Liver (tissue), 9 donors: ENCODE measurements around the gene PLAC1. TPM values are rescaled to one million over a fixed set of nuclear protein-coding genes. Genes with fewer than 3 reads are reported as not detected.

Experiments
- DNase-seq: peaks from one replicate; pipeline ENCODE4 v3.0.0-alpha.2; 2017; ENCODE audit warnings: low spot score
- H3K27ac ChIP-seq, 2 donors: one replicate each; pipeline ENCODE4 v1.7.0; 2013; ENCODE audit warnings: inconsistent platforms in 2 of 2, low read length in 2 of 2, control low read depth in 1 of 2, low read depth in 1 of 2, mild to moderate bottlenecking in 1 of 2
- H3K27me3 ChIP-seq, 4 donors: one replicate each; pipeline versions ENCODE4 v1.6.1 to v1.7.0; 2013; ENCODE audit warnings: low read length in 3 of 4, inconsistent platforms in 1 of 4, mild to moderate bottlenecking in 1 of 4, moderate library complexity in 1 of 4; ENCODE audit not compliant: control insufficient read depth in 4 of 4, insufficient read depth in 4 of 4
- H3K36me3 ChIP-seq, 4 donors: one replicate each; pipeline versions ENCODE4 v1.6.1 to v1.7.0; 2013; ENCODE audit warnings: low read length in 3 of 4, mild to moderate bottlenecking in 3 of 4, low read depth in 1 of 4, moderate library complexity in 1 of 4; ENCODE audit not compliant: control insufficient read depth in 4 of 4, insufficient read depth in 3 of 4
- H3K4me1 ChIP-seq, 4 donors: one replicate each; pipeline versions ENCODE4 v1.6.1 to v1.7.0; 2013; ENCODE audit warnings: low read length in 3 of 4, mild to moderate bottlenecking in 3 of 4, moderate library complexity in 1 of 4; ENCODE audit not compliant: control insufficient read depth in 4 of 4, insufficient read depth in 4 of 4
- H3K4me3 ChIP-seq, 3 donors: one replicate each; pipeline versions ENCODE4 v1.6.1 to v1.7.0; 2013; ENCODE audit warnings: low read length in 3 of 3, control low read depth in 1 of 3, low read depth in 1 of 3, mild to moderate bottlenecking in 1 of 3
- H3K9ac ChIP-seq, 2 donors: one replicate each; pipeline ENCODE4 v1.7.0; 2013; ENCODE audit warnings: low read length in 2 of 2, mild to moderate bottlenecking in 2 of 2, moderate library complexity in 2 of 2, control low read depth in 1 of 2, low read depth in 1 of 2
- H3K9me3 ChIP-seq, 4 donors: one replicate each; pipeline versions ENCODE4 v1.6.1 to v1.7.0; 2013; ENCODE audit warnings: low read length in 3 of 4; ENCODE audit not compliant: control insufficient read depth in 4 of 4
- ATF3 ChIP-seq: IDR thresholded peaks from 2 replicates; pipeline ENCODE4 v1.6.1; 2016; ENCODE audit warnings: antibody characterized with exemption
- CTCF ChIP-seq: fragments of 150-350 bp; IDR thresholded peaks from 2 replicates; pipeline ENCODE4 v1.5.1; 2017; ENCODE audit warnings: improper control_type of control experiment, low read depth, low read length; ENCODE audit not compliant: missing input control
- EGR1 ChIP-seq, 2 donors: IDR thresholded peaks; 2 replicates each; pipeline ENCODE4 v1.6.1; 2016 to 2018; ENCODE audit warnings: antibody characterized with exemption in 2 of 2, low read depth in 2 of 2
- FOXA1 ChIP-seq: IDR thresholded peaks from 2 replicates; pipeline ENCODE4 v1.6.1; 2016; ENCODE audit warnings: antibody characterized with exemption
- FOXA2 ChIP-seq: IDR thresholded peaks from 2 replicates; pipeline ENCODE4 v1.6.1; 2016; ENCODE audit warnings: antibody characterized with exemption
- GABPA ChIP-seq, 2 donors: IDR thresholded peaks in 1 of 2; conservative IDR thresholded peaks in 1 of 2; 2 replicates each; pipeline ENCODE4 v1.6.1; 2016; ENCODE audit warnings: antibody characterized with exemption in 2 of 2, mild to moderate bottlenecking in 1 of 2, moderate library complexity in 1 of 2
- HNF4A ChIP-seq, 2 donors: conservative IDR thresholded peaks; 2 replicates each; pipeline ENCODE4 v1.6.1; 2016; ENCODE audit warnings: antibody characterized with exemption in 2 of 2, mild to moderate bottlenecking in 2 of 2
- HNF4G ChIP-seq: IDR thresholded peaks from 2 replicates; pipeline ENCODE4 v1.6.1; 2016; ENCODE audit warnings: antibody characterized with exemption
- JUND ChIP-seq, 2 donors: IDR thresholded peaks; 2 replicates each; pipeline ENCODE4 v1.6.1; 2016; ENCODE audit warnings: antibody characterized with exemption in 2 of 2
- MAX ChIP-seq: IDR thresholded peaks from 2 replicates; pipeline ENCODE4 v1.6.1; 2016; ENCODE audit warnings: antibody characterized with exemption
- NR2F2 ChIP-seq: IDR thresholded peaks from 2 replicates; pipeline ENCODE4 v1.6.1; 2016; ENCODE audit warnings: antibody characterized with exemption
- RAD21 ChIP-seq, 2 donors: IDR thresholded peaks; 2 replicates each; pipeline ENCODE4 v1.6.1; 2016; ENCODE audit warnings: antibody characterized with exemption in 2 of 2, mild to moderate bottlenecking in 2 of 2
- RXRA ChIP-seq, 2 donors: IDR thresholded peaks; 2 replicates each; pipeline ENCODE4 v1.6.1; 2017 to 2018; ENCODE audit warnings: antibody characterized with exemption in 2 of 2, mild to moderate bottlenecking in 1 of 2
- SP1 ChIP-seq: IDR thresholded peaks from 2 replicates; pipeline ENCODE4 v1.6.1; 2018; ENCODE audit warnings: antibody characterized with exemption, mild to moderate bottlenecking
- TAF1 ChIP-seq: conservative IDR thresholded peaks from 2 replicates; pipeline ENCODE4 v1.6.1; 2016; ENCODE audit warnings: antibody characterized with exemption, mild to moderate bottlenecking
- YY1 ChIP-seq: IDR thresholded peaks from 2 replicates; pipeline ENCODE4 v1.6.1; 2016; ENCODE audit warnings: antibody characterized with exemption, mild to moderate bottlenecking
- WGBS: extraction: QIAGEN DNeasy Blood & Tissue Kit; methylation state at CpG from one replicate; pipeline ENCODE4 v1.1.7; 2013; 5-methylcytosine and 5-hydroxymethylcytosine counted together
- polyA plus RNA-seq, 2 donors: library from polyadenylated mRNA; stranded (reverse) in 1 of 2; unstranded in 1 of 2; fragments of 200-250 nt in 1 of 2; fragments of >200 nt in 1 of 2; fragmentation: Nextera tagmentation in 1 of 2; extraction: Ambion mirVana in 1 of 2; gene quantifications; one replicate each; pipeline versions ENCODE4 v1.2.1 to v1.2.3, GENCODE V29; 2013 to 2015
- total RNA-seq, 2 donors: library from RNA; depleted of rRNA; stranded (reverse); fragments of >200 nt; gene quantifications; one replicate each; pipeline ENCODE4 v1.2.3, GENCODE V29; 2014
- TF ChIP-seq, protein P1 (sequence below): IDR thresholded peaks from 2 replicates; pipeline ENCODE4 v1.6.1; 2016; ENCODE audit warnings: antibody characterized with exemption
- TF ChIP-seq, protein P2 (sequence below): IDR thresholded peaks from 2 replicates; pipeline ENCODE4 v1.6.1; 2016; ENCODE audit warnings: antibody characterized with exemption, mild to moderate bottlenecking
- donor health status: healthy.
- donor health status: healthy.
- donor health status: healthy.
- donor health status: healthy.
- donor health status: healthy.

Gene PLAC1
- total and polyA plus RNA-seq, 4 donors: not detected

DNA sequence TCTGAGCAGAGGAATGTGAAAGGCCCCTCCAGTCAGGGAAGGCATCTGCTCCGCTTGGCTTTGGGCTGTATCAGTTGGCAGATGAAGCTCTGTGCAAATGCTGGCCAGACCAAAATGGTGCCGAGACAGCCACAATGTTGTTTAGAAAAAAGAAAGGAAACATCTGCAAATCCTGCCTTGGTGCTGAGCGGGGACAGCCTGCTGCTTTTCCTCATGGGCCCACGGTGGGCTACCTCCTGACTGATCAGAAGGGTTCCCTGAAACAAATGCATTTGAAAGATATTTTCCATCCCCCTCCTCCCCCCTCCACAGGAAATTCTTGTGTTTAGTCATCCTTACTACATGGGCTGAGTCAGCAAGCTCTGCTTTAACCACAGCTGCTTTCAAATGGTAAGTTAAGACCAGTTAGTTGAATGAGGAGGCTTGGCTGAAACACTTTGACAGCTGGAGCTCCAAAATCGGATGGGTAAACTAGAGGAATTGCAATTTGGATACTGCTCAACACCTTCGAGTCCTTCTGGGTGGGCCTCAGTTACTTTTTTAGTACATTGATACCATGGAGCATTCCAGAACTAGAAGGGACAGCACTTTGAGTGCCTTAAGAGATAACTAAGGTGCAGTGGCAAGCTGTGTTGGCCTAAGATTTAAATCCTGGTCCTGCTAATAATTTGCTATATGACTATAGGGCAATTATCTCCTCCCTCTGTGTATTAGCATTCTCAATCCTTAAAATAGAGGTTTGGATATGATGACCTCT is 36.0 kb downstream of the PLAC1 start:
- Histone ChIP-seq H3K4me1 (peaks cover 0 to 2% (median 0%) of the 10 kb centered on the region in 4 donors), H3K27ac (peak overlapping the region in 1 of 2 donors; percentile 7), H3K4me3 (no peak overlapping the region), H3K27me3 (no peaks in the 10 kb centered on the region), H3K9ac (no peak overlapping the region), H3K36me3 (no peaks in the 10 kb centered on the region), H3K9me3 (no peaks in the 10 kb centered on the region)
- 57% methylated on average over 6 of the region's 6 CpGs for WGBS
- no peak for TF ChIP-seq MAX
- no peak for TF ChIP-seq YY1
- no peak for TF ChIP-seq TAF1
- TF ChIP-seq NR2F2: no peak
- TF ChIP-seq FOXA2: no peak
- TF ChIP-seq, protein P1, sequence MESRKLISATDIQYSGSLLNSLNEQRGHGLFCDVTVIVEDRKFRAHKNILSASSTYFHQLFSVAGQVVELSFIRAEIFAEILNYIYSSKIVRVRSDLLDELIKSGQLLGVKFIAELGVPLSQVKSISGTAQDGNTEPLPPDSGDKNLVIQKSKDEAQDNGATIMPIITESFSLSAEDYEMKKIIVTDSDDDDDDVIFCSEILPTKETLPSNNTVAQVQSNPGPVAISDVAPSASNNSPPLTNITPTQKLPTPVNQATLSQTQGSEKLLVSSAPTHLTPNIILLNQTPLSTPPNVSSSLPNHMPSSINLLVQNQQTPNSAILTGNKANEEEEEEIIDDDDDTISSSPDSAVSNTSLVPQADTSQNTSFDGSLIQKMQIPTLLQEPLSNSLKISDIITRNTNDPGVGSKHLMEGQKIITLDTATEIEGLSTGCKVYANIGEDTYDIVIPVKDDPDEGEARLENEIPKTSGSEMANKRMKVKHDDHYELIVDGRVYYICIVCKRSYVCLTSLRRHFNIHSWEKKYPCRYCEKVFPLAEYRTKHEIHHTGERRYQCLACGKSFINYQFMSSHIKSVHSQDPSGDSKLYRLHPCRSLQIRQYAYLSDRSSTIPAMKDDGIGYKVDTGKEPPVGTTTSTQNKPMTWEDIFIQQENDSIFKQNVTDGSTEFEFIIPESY: no peak
- TF ChIP-seq JUND (IDR thresholded peaks at IDR 0.05): no peak
- TF ChIP-seq CTCF: no peak
- no peak for TF ChIP-seq HNF4A (conservative IDR thresholded peaks at IDR 0.05)
- DNase-seq: no peak

- no peak overlapping the region for H3K27ac ChIP-seq
- H3K27me3 ChIP-seq: no peaks in the 10 kb centered on the region
- DNase-seq: no peak
- no peaks in the 10 kb centered on the region for H3K9me3 ChIP-seq
- no peak overlapping the region for H3K9ac ChIP-seq
- TF ChIP-seq HNF4A (conservative IDR thresholded peaks at IDR 0.05) (no peak), ATF3 (no peak), EGR1 (IDR thresholded peaks at IDR 0.05; ENCODE audit: low read depth in 2 of 2) (no peak), FOXA1 (no peak), RAD21 (IDR thresholded peaks at IDR 0.05) (no peak), SP1 (no peak), FOXA2 (no peak), MAX (no peak), JUND (IDR thresholded peaks at IDR 0.05) (no peak), RXRA (IDR thresholded peaks at IDR 0.05) (no peak), CTCF (no peak), YY1 (no peak), NR2F2 (no peak), HNF4G (no peak), TAF1 (no peak), GABPA (IDR thresholded peaks at IDR 0.05 in 1 of 2, conservative IDR thresholded peaks at IDR 0.05 in 1 of 2) (no peak)
- TF ChIP-seq, protein P1: no peak
- TF ChIP-seq, protein P2, sequence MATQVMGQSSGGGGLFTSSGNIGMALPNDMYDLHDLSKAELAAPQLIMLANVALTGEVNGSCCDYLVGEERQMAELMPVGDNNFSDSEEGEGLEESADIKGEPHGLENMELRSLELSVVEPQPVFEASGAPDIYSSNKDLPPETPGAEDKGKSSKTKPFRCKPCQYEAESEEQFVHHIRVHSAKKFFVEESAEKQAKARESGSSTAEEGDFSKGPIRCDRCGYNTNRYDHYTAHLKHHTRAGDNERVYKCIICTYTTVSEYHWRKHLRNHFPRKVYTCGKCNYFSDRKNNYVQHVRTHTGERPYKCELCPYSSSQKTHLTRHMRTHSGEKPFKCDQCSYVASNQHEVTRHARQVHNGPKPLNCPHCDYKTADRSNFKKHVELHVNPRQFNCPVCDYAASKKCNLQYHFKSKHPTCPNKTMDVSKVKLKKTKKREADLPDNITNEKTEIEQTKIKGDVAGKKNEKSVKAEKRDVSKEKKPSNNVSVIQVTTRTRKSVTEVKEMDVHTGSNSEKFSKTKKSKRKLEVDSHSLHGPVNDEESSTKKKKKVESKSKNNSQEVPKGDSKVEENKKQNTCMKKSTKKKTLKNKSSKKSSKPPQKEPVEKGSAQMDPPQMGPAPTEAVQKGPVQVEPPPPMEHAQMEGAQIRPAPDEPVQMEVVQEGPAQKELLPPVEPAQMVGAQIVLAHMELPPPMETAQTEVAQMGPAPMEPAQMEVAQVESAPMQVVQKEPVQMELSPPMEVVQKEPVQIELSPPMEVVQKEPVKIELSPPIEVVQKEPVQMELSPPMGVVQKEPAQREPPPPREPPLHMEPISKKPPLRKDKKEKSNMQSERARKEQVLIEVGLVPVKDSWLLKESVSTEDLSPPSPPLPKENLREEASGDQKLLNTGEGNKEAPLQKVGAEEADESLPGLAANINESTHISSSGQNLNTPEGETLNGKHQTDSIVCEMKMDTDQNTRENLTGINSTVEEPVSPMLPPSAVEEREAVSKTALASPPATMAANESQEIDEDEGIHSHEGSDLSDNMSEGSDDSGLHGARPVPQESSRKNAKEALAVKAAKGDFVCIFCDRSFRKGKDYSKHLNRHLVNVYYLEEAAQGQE: no peak
- peaks cover 0 to 2% (median 0%) of the 10 kb centered on the region in 4 donors for H3K4me1 ChIP-seq
- no peaks in the 10 kb centered on the region for H3K36me3 ChIP-seq
- WGBS: 85% methylated on average over 1 of the region's 1 CpG
- no peak overlapping the region for H3K4me3 ChIP-seq
These were observed 38.4 kb downstream of the PLAC1 start for GRCh38 chrX:134619838-134620237.
